Motor neuron (in vitro differentiated cells): Measurements from ENCODE around the gene NEUROD1. TPM values are rescaled to one million over a fixed set of nuclear protein-coding genes. Genes with fewer than 3 reads are reported as not detected.
A peak's percentile ranks its signal among the peaks of the same experiment; 100 is the strongest.
"Not testable (repeated sequence)": the region's sequence is repeated elsewhere in the genome, so short reads cannot be mapped to it uniquely, and the experiment has no call there.

ENCODE experiments used
- ATAC-seq, 8 experiments: fragments of 200-7000 bp; cut with Tn5 transposase; replicated peaks in 6 of 8; 2 replicates each; pipeline ENCODE4 v1.8.0; 2021; ENCODE audit warnings: mild to moderate bottlenecking in 8 of 8, moderate library complexity in 8 of 8
- H3K27ac ChIP-seq, 2 donors: fragments of 250-450 bp; sonication (Bioruptor Pico); 2 replicates each; pipeline ENCODE4 v1.9.0; 2021; ENCODE audit warnings: antibody characterized with exemption in 2 of 2, mild to moderate bottlenecking in 2 of 2, moderate library complexity in 1 of 2
- H3K4me1 ChIP-seq, 2 donors: fragments of 250-450 bp; sonication (Bioruptor Pico); replicated peaks in 1 of 2; 2 replicates each; pipeline ENCODE4 v1.6.1; 2021; ENCODE audit warnings: antibody characterized with exemption in 2 of 2, mild to moderate bottlenecking in 2 of 2, moderate library complexity in 1 of 2
- H3K4me3 ChIP-seq, 5 donors: fragments of 250-450 bp; sonication (Bioruptor Pico); 2 replicates each; pipeline ENCODE4 v1.9.0; 2021; ENCODE audit warnings: antibody characterized with exemption in 5 of 5, mild to moderate bottlenecking in 5 of 5, moderate library complexity in 4 of 5
- WGBS, 10 experiments: fragments of 450-650 bp; shearing (Covaris generic); methylation state at CpG; one replicate each; pipeline ENCODE4 v1.0.0; 2022; 5-methylcytosine and 5-hydroxymethylcytosine counted together
- in situ Hi-C, 9 experiments: fragments of 400-800 bp; cut with MboI; loops; one replicate each; pipeline ENCODE4 v1.15.0; 2021; ENCODE audit warnings: low sequenced_read_pairs in 9 of 9, low pct_unique_long_range_greater_than_20kb in 2 of 9; ENCODE audit not compliant: unreplicated experiment in 9 of 9
- total RNA-seq, 8 experiments: library from RNA; unstranded; fragments of 300-600 nt; gene quantifications; 2 replicates each; pipeline versions ENCODE4 v1.2.3 to v1.2.4, GENCODE V29; 2022

The NEUROD1 gene
- total RNA-seq: 10 to 100 TPM in 1 of 8 experiments, 1 to 10 TPM in 3, under 1 TPM in 3, not detected in 1; 0.21 to 59.0 (median 3.3) TPM

- in situ Hi-C loops: no loop called here
- 0 to 46% (median 2%) methylated on average over 3 to 14 of the region's 45 CpGs; no CpG with 5 or more reads in 2 of the 10 experiments for WGBS, 10 experiments
- no peak within 1 kb of the TSS for H3K27ac ChIP-seq
- H3K4me1 ChIP-seq: peaks cover 13 to 17% of the 10 kb centered on the region in 2 donors
- peak within 1 kb of the TSS; percentile 36 to 56 (median 40) for H3K4me3 ChIP-seq
- peak in 6 of 8 experiments; percentile 55 to 86 (median 80) for ATAC-seq
Measured at GRCh38 chr2:181680055-181680936, at the start of gene NEUROD1. Gene NEUROD1 (minus strand): TSS chr2:181680517. CDS start chr2:181678860, 1,657 bp downstream.

- WGBS, 10 experiments: 0 to 100% (median 85%) methylated on average over 1 of the region's 1 CpG; no CpG with 5 or more reads in 2 of the 10 experiments
- H3K4me3 ChIP-seq: no peak overlapping the region
- H3K27ac ChIP-seq: no peak overlapping the region
- no peak for ATAC-seq
- in situ Hi-C loops: loop anchor here in 4 of 9 experiments (25.0 kb wide), 3 partner anchors 187 to 362 kb away; no protein-coding TSS in a partner anchor
- no peaks in the 10 kb centered on the region for H3K4me1 ChIP-seq
Measured at GRCh38 chr2:181725476-181725875, 45.2 kb upstream of the NEUROD1 start.

- in situ Hi-C loops: loop anchor here in 7 of 9 experiments (25.0 kb wide), 9 partner anchors 137 to 1612 kb away; partner anchors contain the start of gene ITGA4 (in 1 of the 7)
- ATAC-seq: no peak
- no peaks in the 10 kb centered on the region for H3K4me1 ChIP-seq
Measured at GRCh38 chr2:181724662-181725061, 44.3 kb upstream of the NEUROD1 start.

DNA sequence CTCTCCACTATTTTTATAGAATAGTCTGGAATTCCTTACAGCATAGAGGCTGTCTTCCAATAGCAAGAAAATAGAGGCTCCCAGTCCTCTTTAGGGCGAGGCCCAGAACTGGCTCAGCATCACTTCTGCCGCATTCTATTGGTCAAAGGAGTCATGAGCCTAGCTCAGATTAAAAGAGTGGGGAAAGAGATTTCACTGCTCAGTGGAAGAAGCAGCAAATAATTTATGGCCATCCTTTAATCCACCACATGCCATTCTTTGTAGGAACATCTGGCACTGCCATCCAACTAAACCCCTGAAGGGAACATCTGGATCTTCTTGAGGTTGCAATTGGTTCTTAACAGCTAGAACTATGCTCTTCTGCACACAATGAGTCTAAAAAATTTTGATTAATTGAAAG is 43.4 kb upstream of the NEUROD1 start:
- no peak for ATAC-seq
- in situ Hi-C loops: loop anchor here in 7 of 9 experiments (25.0 kb wide), 6 partner anchors 136 to 1611 kb away; partner anchors contain the start of gene ITGA4 (in 1 of the 7)
- Histone ChIP-seq H3K4me1 (no peaks in the 10 kb centered on the region), H3K4me3 (no peak overlapping the region), H3K27ac (no peak overlapping the region)
- WGBS, 10 experiments: 0 to 100% (median 56%) methylated on average over 1 of the region's 2 CpGs; no CpG with 5 or more reads in 4 of the 10 experiments

More at GRCh38 chr2:181724662-181725061, 44.3 kb upstream of the NEUROD1 start:
- Histone ChIP-seq H3K4me3 (no peak overlapping the region), H3K27ac (no peak overlapping the region)

GRCh38 chr2:181715033-181715630 is 34.8 kb upstream of the NEUROD1 start:
- no peaks in the 10 kb centered on the region for H3K4me1 ChIP-seq
- no peak overlapping the region for H3K27ac ChIP-seq
- H3K4me3 ChIP-seq: no peak overlapping the region
- ATAC-seq: peak; percentile 69 to 88 (median 81)
- 0% methylated on average over 1 to 2 of the region's 2 CpGs; no CpG with 5 or more reads in 4 of the 10 experiments for WGBS, 10 experiments
- in situ Hi-C loops: loop anchor here in 7 of 9 experiments (10.0 to 25.0 kb wide), 7 partner anchors 128 to 1603 kb away; partner anchors contain the start of gene ITGA4 (in 1 of the 7)

GRCh38 chr2:181711051-181711450 is 30.7 kb upstream of the NEUROD1 start:
- ATAC-seq: not testable (repeated sequence)

GRCh38 chr2:181702519-181702918 is 22.2 kb upstream of the NEUROD1 start:
- H3K4me1 ChIP-seq, H3K27ac ChIP-seq, ATAC-seq, H3K4me3 ChIP-seq: not testable (repeated sequence)
- WGBS, 10 experiments: 6 to 88% (median 58%) methylated on average over 1 to 3 of the region's 3 CpGs; no CpG with 5 or more reads in 2 of the 10 experiments
- in situ Hi-C loops: loop anchor here in 7 of 9 experiments (25.0 kb wide), 6 partner anchors 115 to 1590 kb away; partner anchors contain the start of gene ITGA4 (in 1 of the 7)

More at GRCh38 chr2:181711051-181711450, 30.7 kb upstream of the NEUROD1 start:
- not testable (repeated sequence) for H3K27ac ChIP-seq, H3K4me3 ChIP-seq, H3K4me1 ChIP-seq
- in situ Hi-C loops: loop anchor here in 7 of 9 experiments (10.0 to 25.0 kb wide), 7 partner anchors 124 to 1599 kb away; partner anchors contain the start of gene ITGA4 (in 1 of the 7)

DNA sequence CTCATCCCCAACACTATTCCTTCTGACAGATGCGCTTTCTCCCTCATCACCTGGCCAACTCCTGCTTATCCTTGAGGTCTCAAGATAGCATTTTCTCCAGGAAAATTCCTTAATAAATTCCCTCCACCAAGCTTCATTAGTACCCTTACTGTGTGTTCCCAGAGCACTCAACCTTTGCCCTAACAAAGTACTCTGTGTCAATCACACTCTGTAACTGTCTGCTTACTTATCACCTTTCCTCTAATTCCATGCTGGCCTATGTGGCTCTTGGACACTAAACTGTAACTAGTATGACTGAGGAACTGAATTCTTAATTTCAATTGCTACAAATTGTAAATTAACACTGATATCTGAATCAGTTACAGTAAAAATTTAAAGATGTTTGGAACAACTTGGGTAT is 17.9 kb upstream of the NEUROD1 start:
- no peaks in the 10 kb centered on the region for H3K4me1 ChIP-seq
- no peak overlapping the region for H3K27ac ChIP-seq
- in situ Hi-C loops: no loop called here
- ATAC-seq: no peak
- WGBS, 10 experiments: 20 to 100% (median 100%) methylated on average over 1 of the region's 1 CpG; no CpG with 5 or more reads in 3 of the 10 experiments
- H3K4me3 ChIP-seq: no peak overlapping the region

GRCh38 chr2:181697571-181697970 is 17.3 kb upstream of the NEUROD1 start:
- no peak for ATAC-seq
- H3K4me3 ChIP-seq: no peak overlapping the region
- 79 to 100% (median 96%) methylated on average over 1 of the region's 1 CpG for WGBS, 10 experiments
- H3K27ac ChIP-seq: no peak overlapping the region
- in situ Hi-C loops: no loop called here
- H3K4me1 ChIP-seq: no peaks in the 10 kb centered on the region

DNA sequence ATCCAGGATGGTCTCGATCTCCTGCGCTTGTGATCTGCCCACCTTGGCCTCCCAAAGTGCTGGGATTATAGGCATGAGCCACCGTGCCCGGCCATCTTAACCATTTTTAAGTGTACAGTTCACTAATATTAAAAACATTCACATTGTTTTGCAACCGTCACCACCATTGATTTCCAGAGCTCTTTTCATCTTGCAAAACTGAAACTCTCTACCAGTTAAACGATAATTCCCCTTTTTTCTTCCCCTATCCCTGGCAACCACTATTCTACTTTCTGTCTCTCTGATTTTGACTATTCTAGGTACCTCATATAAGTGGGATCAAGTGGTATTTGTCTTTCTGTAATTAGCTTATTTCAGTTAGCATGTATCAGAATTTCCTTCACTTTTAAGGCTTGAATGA is 16.8 kb upstream of the NEUROD1 start:
- Histone ChIP-seq H3K4me3 (no peak overlapping the region), H3K27ac (no peak overlapping the region), H3K4me1 (no peaks in the 10 kb centered on the region)
- in situ Hi-C loops: no loop called here
- no peak for ATAC-seq
- 50 to 100% (median 83%) methylated on average over 1 to 5 of the region's 6 CpGs; no CpG with 5 or more reads in 3 of the 10 experiments for WGBS, 10 experiments

DNA sequence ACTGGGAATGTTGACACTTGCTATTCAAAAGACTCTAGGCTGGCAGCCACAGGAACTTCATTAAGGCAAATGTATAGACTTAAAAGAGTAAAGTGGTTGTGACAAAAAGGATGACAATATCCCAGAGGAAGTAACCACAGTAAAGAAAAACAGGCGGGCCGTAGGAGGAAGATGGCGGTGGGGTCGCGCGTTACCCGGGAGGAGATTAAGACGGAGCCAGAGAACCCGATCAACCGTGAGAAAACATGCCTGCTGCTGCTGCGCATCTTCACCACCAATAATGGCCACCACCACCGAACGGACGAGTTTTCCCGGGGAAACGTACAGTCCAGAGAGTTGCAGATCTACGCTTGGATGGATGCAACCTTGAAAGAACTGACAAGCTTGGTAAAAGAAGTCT is 14.0 kb upstream of the NEUROD1 start:
- WGBS, 10 experiments: 73 to 100% (median 91%) methylated on average over 5 to 16 of the region's 17 CpGs; no CpG with 5 or more reads in 3 of the 10 experiments
- in situ Hi-C loops: no loop called here
- no peaks in the 10 kb centered on the region for H3K4me1 ChIP-seq
- no peak overlapping the region for H3K4me3 ChIP-seq
- no peak for ATAC-seq
- H3K27ac ChIP-seq: no peak overlapping the region

- H3K4me3 ChIP-seq: no peak overlapping the region
- H3K27ac ChIP-seq: no peak overlapping the region
- 59 to 100% (median 100%) methylated on average over 1 to 2 of the region's 2 CpGs; no CpG with 5 or more reads in 2 of the 10 experiments for WGBS, 10 experiments
- in situ Hi-C loops: no loop called here
- no peaks in the 10 kb centered on the region for H3K4me1 ChIP-seq
- no peak for ATAC-seq
Measured at GRCh38 chr2:181690860-181691259, 10.5 kb upstream of the NEUROD1 start.
